Loucy (cell line): Measurements from ENCODE around the gene DIPK1B.
"Not testable (repeated sequence)": the region's sequence is repeated elsewhere in the genome, so short reads cannot be mapped to it uniquely, and the experiment has no call there.

ENCODE experiments used
- H2AFZ ChIP-seq: fragments of 200-600 bp; sonication (generic); 2 replicates; pipeline ENCODE4 v1.6.0; 2016; ENCODE audit warnings: antibody characterized with exemption, mild to moderate bottlenecking, low read length, moderate library complexity
- H3F3A ChIP-seq: fragments of 200-600 bp; 2 replicates; pipeline ENCODE4 v1.6.0; 2016; ENCODE audit warnings: antibody characterized with exemption, low read depth, mild to moderate bottlenecking
- H3K27me3 ChIP-seq: fragments of 200-600 bp; sonication (generic); 2 replicates; pipeline ENCODE4 v1.6.1; 2014; ENCODE audit warnings: low read length, mild to moderate bottlenecking; ENCODE audit not compliant: insufficient read depth, poor library complexity, severe bottlenecking
- H3K36me3 ChIP-seq: fragments of 200-600 bp; sonication (generic); 2 replicates; pipeline ENCODE4 v1.6.1; 2016; ENCODE audit warnings: low read length; ENCODE audit not compliant: insufficient read depth
- H3K4me1 ChIP-seq: fragments of 200-600 bp; sonication (generic); 2 replicates; pipeline ENCODE4 v1.5.1; 2014; ENCODE audit warnings: low read length, mild to moderate bottlenecking; ENCODE audit not compliant: insufficient read depth, poor library complexity, severe bottlenecking
- H3K4me2 ChIP-seq: fragments of 200-600 bp; sonication (generic); 2 replicates; pipeline ENCODE4 v1.6.0; 2014; ENCODE audit warnings: antibody characterized with exemption, low read length, low read depth, mild to moderate bottlenecking; ENCODE audit not compliant: poor library complexity, severe bottlenecking
- H3K4me3 ChIP-seq: fragments of 200-600 bp; sonication (generic); 2 replicates; pipeline ENCODE4 v1.5.1; 2014; ENCODE audit warnings: low read length, mild to moderate bottlenecking, mixed read lengths; ENCODE audit not compliant: poor library complexity, severe bottlenecking
- H3K79me2 ChIP-seq: fragments of 200-600 bp; sonication (generic); 2 replicates; pipeline ENCODE4 v1.6.1; 2014; ENCODE audit warnings: low read length; ENCODE audit not compliant: insufficient read depth
- H3K9ac ChIP-seq: fragments of 200-600 bp; sonication (generic); 2 replicates; pipeline ENCODE4 v1.6.0; 2014; ENCODE audit warnings: mild to moderate bottlenecking, low read depth, low read length, moderate library complexity; ENCODE audit not compliant: poor library complexity, severe bottlenecking
- H3K9me2 ChIP-seq: fragments of 200-600 bp; sonication (generic); replicated peaks from 2 replicates; pipeline ENCODE4 v1.6.1; 2016; ENCODE audit warnings: low read depth, low read length, mixed read lengths
- H3K9me3 ChIP-seq: fragments of 200-600 bp; sonication (generic); 2 replicates; pipeline ENCODE4 v1.6.1; 2014; ENCODE audit warnings: mild to moderate bottlenecking, antibody characterized with exemption, low read length, low read depth; ENCODE audit not compliant: insufficient read depth
- H4K20me1 ChIP-seq: fragments of 200-600 bp; sonication (generic); 2 replicates; pipeline ENCODE4 v1.6.0; 2014; ENCODE audit warnings: antibody characterized with exemption, low read length, mild to moderate bottlenecking; ENCODE audit not compliant: insufficient read depth, poor library complexity, severe bottlenecking
- EZH2phosphoT487 ChIP-seq: fragments of 200-600 bp; IDR thresholded peaks from 2 replicates; pipeline ENCODE4 v1.6.1; 2018; ENCODE audit warnings: antibody characterized with exemption, mild to moderate bottlenecking, moderate library complexity, borderline replicate concordance
- TF ChIP-seq, protein P1 (sequence below): fragments of 200-600 bp; sonication (generic); conservative IDR thresholded peaks from 2 replicates; pipeline ENCODE4 v1.5.1; 2014; ENCODE audit warnings: mild to moderate bottlenecking, antibody characterized with exemption, low read length

The DIPK1B gene

DNA sequence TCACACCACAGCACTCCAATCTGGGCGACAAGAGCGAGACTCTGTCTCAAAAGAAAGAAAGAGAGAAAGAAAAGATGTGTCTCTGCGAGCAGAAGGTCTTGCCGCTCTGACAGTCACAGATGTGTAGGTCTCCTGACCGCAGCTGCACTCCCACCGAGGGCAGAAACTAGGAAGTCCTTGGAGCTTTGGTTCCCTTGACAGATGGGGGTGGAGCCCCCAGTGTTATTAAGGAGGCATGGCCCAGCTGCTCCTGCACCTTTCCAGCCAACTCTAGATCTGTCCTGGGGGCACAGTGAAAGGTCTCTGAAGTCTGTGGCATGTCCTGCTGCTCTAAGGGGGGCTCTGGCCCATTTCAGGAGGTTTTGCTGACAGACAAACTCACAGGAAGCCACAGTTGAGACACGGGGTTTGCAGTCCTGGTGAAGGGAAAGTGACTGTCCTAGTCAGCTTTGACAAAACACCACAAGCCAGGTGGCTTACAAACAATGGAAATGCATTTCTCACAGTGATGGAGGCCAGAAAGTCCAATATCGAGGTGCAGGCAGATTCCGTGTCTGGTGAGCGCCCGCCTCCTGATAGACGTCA is 9.0 kb upstream of the DIPK1B start:
- H3K36me3 ChIP-seq, result no peaks in the 10 kb centered on the region
- H3K9me3 ChIP-seq, result no peaks in the 10 kb centered on the region
- no peak overlapping the region for H3K4me3 ChIP-seq
- H3K9me2 ChIP-seq, result no peaks in the 10 kb centered on the region
- no peaks in the 10 kb centered on the region for H4K20me1 ChIP-seq
- H3K4me2 ChIP-seq, result no peak overlapping the region
- no peaks in the 10 kb centered on the region for H3K4me1 ChIP-seq
- H3K27me3 ChIP-seq, result no peaks in the 10 kb centered on the region
- no peak overlapping the region for H3K9ac ChIP-seq
- H2AFZ ChIP-seq, result no peak overlapping the region
- no peak for TF ChIP-seq EZH2phosphoT487
- H3F3A ChIP-seq, result no peaks in the 10 kb centered on the region
- H3K79me2 ChIP-seq, result no peaks in the 10 kb centered on the region

- H3F3A ChIP-seq, H3K4me3 ChIP-seq, H3K9me2 ChIP-seq, H3K27me3 ChIP-seq, H3K36me3 ChIP-seq, H3K4me1 ChIP-seq, H2AFZ ChIP-seq, H3K9ac ChIP-seq, H3K9me3 ChIP-seq, H3K4me2 ChIP-seq, H4K20me1 ChIP-seq, H3K79me2 ChIP-seq: not testable (repeated sequence)
Observed at GRCh38 chr9:136704741-136705140, 7.6 kb upstream of the DIPK1B start.

DNA sequence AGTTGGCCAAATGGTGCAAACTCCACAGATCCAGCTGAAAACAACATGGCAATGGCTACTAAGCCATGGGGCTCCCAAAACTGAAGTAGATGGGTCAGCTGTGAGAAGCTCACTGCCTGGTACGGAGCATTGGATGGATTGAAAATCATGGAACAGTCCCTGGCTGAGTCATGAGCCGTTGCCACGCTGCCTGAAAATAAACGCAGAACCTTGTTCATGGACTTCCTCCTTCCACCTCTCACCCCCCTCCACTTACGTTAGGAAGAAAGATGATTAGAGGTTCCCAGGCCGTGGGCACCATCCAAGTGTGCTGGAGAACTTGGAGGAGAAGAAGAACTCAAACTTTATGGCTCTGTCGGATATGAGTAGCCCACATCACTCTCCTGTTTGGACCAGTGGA is 6.8 kb upstream of the DIPK1B start:
- no peak overlapping the region for H3K4me2 ChIP-seq
- no peaks in the 10 kb centered on the region for H3K4me1 ChIP-seq
- H3K36me3 ChIP-seq, result no peaks in the 10 kb centered on the region
- no peak overlapping the region for H3K9ac ChIP-seq
- H3K4me3 ChIP-seq, result no peak overlapping the region
- H3K27me3 ChIP-seq, result no peaks in the 10 kb centered on the region
- H3K9me2 ChIP-seq, result no peaks in the 10 kb centered on the region
- H3K9me3 ChIP-seq, result no peaks in the 10 kb centered on the region
- H4K20me1 ChIP-seq, result no peaks in the 10 kb centered on the region
- no peaks in the 10 kb centered on the region for H3F3A ChIP-seq
- no peak for TF ChIP-seq EZH2phosphoT487
- TF ChIP-seq, protein P1, sequence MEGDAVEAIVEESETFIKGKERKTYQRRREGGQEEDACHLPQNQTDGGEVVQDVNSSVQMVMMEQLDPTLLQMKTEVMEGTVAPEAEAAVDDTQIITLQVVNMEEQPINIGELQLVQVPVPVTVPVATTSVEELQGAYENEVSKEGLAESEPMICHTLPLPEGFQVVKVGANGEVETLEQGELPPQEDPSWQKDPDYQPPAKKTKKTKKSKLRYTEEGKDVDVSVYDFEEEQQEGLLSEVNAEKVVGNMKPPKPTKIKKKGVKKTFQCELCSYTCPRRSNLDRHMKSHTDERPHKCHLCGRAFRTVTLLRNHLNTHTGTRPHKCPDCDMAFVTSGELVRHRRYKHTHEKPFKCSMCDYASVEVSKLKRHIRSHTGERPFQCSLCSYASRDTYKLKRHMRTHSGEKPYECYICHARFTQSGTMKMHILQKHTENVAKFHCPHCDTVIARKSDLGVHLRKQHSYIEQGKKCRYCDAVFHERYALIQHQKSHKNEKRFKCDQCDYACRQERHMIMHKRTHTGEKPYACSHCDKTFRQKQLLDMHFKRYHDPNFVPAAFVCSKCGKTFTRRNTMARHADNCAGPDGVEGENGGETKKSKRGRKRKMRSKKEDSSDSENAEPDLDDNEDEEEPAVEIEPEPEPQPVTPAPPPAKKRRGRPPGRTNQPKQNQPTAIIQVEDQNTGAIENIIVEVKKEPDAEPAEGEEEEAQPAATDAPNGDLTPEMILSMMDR, result no peak
- H3K79me2 ChIP-seq, result no peaks in the 10 kb centered on the region
- no peak overlapping the region for H2AFZ ChIP-seq

- no peaks in the 10 kb centered on the region for H3K4me1 ChIP-seq
- no peaks in the 10 kb centered on the region for H4K20me1 ChIP-seq
- no peak overlapping the region for H2AFZ ChIP-seq
- no peak overlapping the region for H3K4me3 ChIP-seq
- H3K9ac ChIP-seq, result no peak overlapping the region
- TF ChIP-seq, protein P1, result no peak
- TF ChIP-seq EZH2phosphoT487, result no peak
- H3K79me2 ChIP-seq, result no peaks in the 10 kb centered on the region
- H3K9me3 ChIP-seq, result no peaks in the 10 kb centered on the region
- H3K36me3 ChIP-seq, result no peaks in the 10 kb centered on the region
- no peak overlapping the region for H3K4me2 ChIP-seq
- H3K9me2 ChIP-seq, result no peaks in the 10 kb centered on the region
- H3K27me3 ChIP-seq, result no peaks in the 10 kb centered on the region
- no peaks in the 10 kb centered on the region for H3F3A ChIP-seq
Observed at GRCh38 chr9:136707011-136707410, 5.4 kb upstream of the DIPK1B start.
